SK-N-SH (cell line): ENCODE measurements around the gene CD248. TPM values are rescaled to one million over a fixed set of nuclear protein-coding genes. Genes with fewer than 3 reads are reported as not detected.

Source experiments
- CTCF ChIA-PET: fragments of 300-600, 350-600 bp; formaldehyde crosslinking; extraction: SDS; loops from one replicate; lab custom pipeline; 2021; lab: Yijun Ruan, JAX
- POLR2A ChIA-PET: fragments of 350-600 bp; sonication (Branson Sonifier 250); formaldehyde crosslinking; extraction: SDS; loops from one replicate; lab custom pipeline; 2020; ENCODE audit warnings: antibody characterized with exemption, inconsistent platforms; lab: Yijun Ruan, JAX
- DNase-seq: peaks from one replicate; pipeline ENCODE4 v3.0.0; 2012
- H2AFZ ChIP-seq: fragments of 200-600 bp; sonication (generic); 2 replicates; pipeline ENCODE4 v1.8.1; 2016; ENCODE audit warnings: antibody characterized with exemption, mild to moderate bottlenecking, low read depth
- H3F3A ChIP-seq: fragments of 200-600 bp; sonication (generic); replicated peaks from 2 replicates; pipeline ENCODE3; 2016; ENCODE audit warnings: antibody characterized with exemption, mild to moderate bottlenecking; ENCODE audit not compliant: insufficient read depth
- H3K27ac ChIP-seq, 2 experiments: fragments of 200-500 bp in 1 of 2; fragments of 200-600 bp in 1 of 2; sonication (Bioruptor generic) in 1 of 2; sonication (generic), shearing (Covaris generic) in 1 of 2; 2 replicates each; pipeline versions ENCODE4 v1.5.1 to v1.6.1; 2014 to 2016; ENCODE audit warnings: low read depth in 2 of 2, inconsistent platforms in 1 of 2, low read length in 1 of 2, mild to moderate bottlenecking in 1 of 2, mixed read lengths in 1 of 2
- H3K27me3 ChIP-seq: fragments of 200-600 bp; sonication (generic), shearing (Covaris generic); 2 replicates; pipeline ENCODE4 v1.6.1; 2016; ENCODE audit warnings: mixed run types; ENCODE audit not compliant: insufficient read depth
- H3K36me3 ChIP-seq, 2 experiments: fragments of 200-500 bp in 1 of 2; fragments of 200-600 bp in 1 of 2; sonication (Bioruptor generic) in 1 of 2; sonication (generic) in 1 of 2; replicated peaks in 1 of 2; 2 replicates each; pipeline versions ENCODE3 to v1.5.1; 2014 to 2016; ENCODE audit warnings: low read length in 1 of 2, mild to moderate bottlenecking in 1 of 2; ENCODE audit not compliant: insufficient read depth in 2 of 2, control insufficient read depth in 1 of 2
- H3K4me1 ChIP-seq, 2 experiments: fragments of 200-500 bp in 1 of 2; fragments of 200-600 bp in 1 of 2; sonication (Bioruptor generic) in 1 of 2; sonication (generic), shearing (Covaris generic) in 1 of 2; 2 replicates each; pipeline versions ENCODE4 v1.5.1 to v1.6.1; 2014 to 2016; ENCODE audit warnings: low read depth in 1 of 2, low read length in 1 of 2, mixed run types in 1 of 2; ENCODE audit not compliant: insufficient read depth in 2 of 2, control insufficient read depth in 1 of 2
- H3K4me2 ChIP-seq: fragments of 200-600 bp; sonication (generic), shearing (Covaris generic); 2 replicates; pipeline ENCODE4 v1.6.1; 2017; ENCODE audit warnings: mixed run types
- H3K4me3 ChIP-seq, 2 experiments: fragments of 200-500 bp in 1 of 2; fragments of 200-600 bp in 1 of 2; sonication (Bioruptor generic) in 1 of 2; sonication (generic), shearing (Covaris generic) in 1 of 2; 2 replicates each; pipeline versions ENCODE4 v1.5.1 to v1.8.1; 2014 to 2016; ENCODE audit warnings: low read depth in 2 of 2, inconsistent platforms in 1 of 2, low read length in 1 of 2, mild to moderate bottlenecking in 1 of 2, mixed read lengths in 1 of 2, moderate library complexity in 1 of 2
- H3K79me2 ChIP-seq: fragments of 200-600 bp; sonication (generic); 2 replicates; pipeline ENCODE4 v1.8.1; 2017; ENCODE audit warnings: mild to moderate bottlenecking; ENCODE audit not compliant: insufficient read depth
- H3K9ac ChIP-seq: fragments of 200-600 bp; sonication (generic); 2 replicates; pipeline ENCODE4 v1.6.1; 2017; ENCODE audit warnings: mixed run types
- H3K9me2 ChIP-seq: fragments of 200-600 bp; sonication (generic); 2 replicates; pipeline ENCODE4 v1.6.1; 2017; ENCODE audit warnings: mixed run types
- H3K9me3 ChIP-seq: fragments of 200-600 bp; sonication (generic); 2 replicates; pipeline ENCODE4 v1.6.1; 2017; ENCODE audit warnings: mixed run types, mild to moderate bottlenecking, moderate library complexity
- H4K20me1 ChIP-seq: fragments of 200-600 bp; sonication (generic); 2 replicates; pipeline ENCODE4 v1.6.1; 2017; ENCODE audit warnings: mild to moderate bottlenecking, mixed run types; ENCODE audit not compliant: insufficient read depth
- CTCF ChIP-seq: fragments of 200-600 bp; sonication (generic); IDR thresholded peaks from 2 replicates; pipeline ENCODE4 v1.6.1; 2017; ENCODE audit warnings: antibody characterized with exemption, mild to moderate bottlenecking, moderate library complexity
- EP300 ChIP-seq, 2 experiments: IDR thresholded peaks; 2 replicates each; pipeline versions ENCODE4 v1.4.0 to v1.6.1; 2012; ENCODE audit warnings: borderline replicate concordance in 1 of 2, low read depth in 1 of 2, low read length in 1 of 2
- JUND ChIP-seq: IDR thresholded peaks from 2 replicates; pipeline ENCODE4 v1.4.0; 2012
- SIN3A ChIP-seq: IDR thresholded peaks from 2 replicates; pipeline ENCODE4 v1.6.1; 2012; ENCODE audit warnings: low read depth, mild to moderate bottlenecking, low read length, moderate library complexity, borderline replicate concordance
- WGBS: methylation state at CpG from one replicate; pipeline ENCODE4 v1.1.6; 2017; ENCODE audit warnings: low lambda C conversion rate; 5-methylcytosine and 5-hydroxymethylcytosine counted together
- polyA plus RNA-seq, 3 experiments: library from polyadenylated mRNA; depleted of rRNA; stranded (reverse); fragments of >200 nt; gene quantifications; 2 replicates each; pipeline ENCODE4 v1.2.3, GENCODE V29; 2012

Gene CD248
- polyA plus RNA-seq, 1 of the 3 experiments (the other 2 are of a cell fraction) = 7.7 TPM

GRCh38 chr11:66265531-66266377 lies 51.1 kb downstream of the CD248 start:
- Histone ChIP-seq H2AFZ (no peak overlapping the region), H3K4me3 (no peak overlapping the region), H4K20me1 (no peaks in the 10 kb centered on the region; the same call in 1 of the 2 replicates), H3K4me2 (no peak overlapping the region), H3K4me1 (peaks cover 11 to 14% of the 10 kb centered on the region in 2 experiments; a peak in 2 of 4 replicates)
- 96% methylated on average over 14 of the region's 26 CpGs for WGBS
- no peak for TF ChIP-seq JUND
- TF ChIP-seq SIN3A = no peak
- TF ChIP-seq, all 33 proteins: peak for 0
- DNase-seq = no peak
- Histone ChIP-seq H3K27ac (no peak overlapping the region; a peak in 1 of 4 replicates), H3K9ac (no peak overlapping the region), H3F3A (peaks cover 16% of the 10 kb centered on the region), H3K9me2 (no peaks in the 10 kb centered on the region), H3K27me3 (no peaks in the 10 kb centered on the region), H3K36me3 (peaks cover 15 to 51% of the 10 kb centered on the region in 2 experiments), H3K79me2 (peaks cover 21% of the 10 kb centered on the region), H3K9me3 (no peaks in the 10 kb centered on the region)
- POLR2A ChIA-PET = interaction anchor here (0.6 to 1.3 kb wide), 2 partner anchors 10 to 17 kb away, joined by 3 read pairs; no protein-coding TSS in a partner anchor
- CTCF ChIA-PET = interaction anchor here (0.6 to 9.4 kb wide), 12 partner anchors 8 to 44 kb away, joined by 3 to 111 read pairs (median 4); partner anchors contain the start of genes CNIH2 and TMEM151A

GRCh38 chr11:66264914-66265313 lies 51.9 kb downstream of the CD248 start:
- H3K9ac ChIP-seq = no peak overlapping the region
- no peaks in the 10 kb centered on the region for H3K9me3 ChIP-seq
- no peak overlapping the region for H3K27ac ChIP-seq
- TF ChIP-seq EP300 (IDR thresholded peaks at IDR 0.05; ENCODE audit: borderline replicate concordance in 1 of 2, low read depth in 1 of 2, low read length in 1 of 2) (no peak), CTCF (peak; percentile 59)
- peaks cover 16% of the 10 kb centered on the region for H3F3A ChIP-seq
- no peak overlapping the region for H3K4me3 ChIP-seq
- no peak overlapping the region for H3K4me2 ChIP-seq
- peaks cover 19 to 54% of the 10 kb centered on the region in 2 experiments for H3K36me3 ChIP-seq
- ChIA-PET POLR2A (no interaction called here), CTCF (interaction anchor here (0.6 to 9.4 kb wide), 8 partner anchors 9 to 40 kb away, joined by 3 to 111 read pairs (median 3); partner anchors contain the start of genes CNIH2 and TMEM151A)
- H3K4me1 ChIP-seq = peaks cover 4 to 14% of the 10 kb centered on the region in 2 experiments; a peak in 2 of 4 replicates
- WGBS = 88% methylated on average over 11 of the region's 12 CpGs
- peaks cover 3% of the 10 kb centered on the region; the same call in 1 of the 2 replicates for H4K20me1 ChIP-seq
- H3K9me2 ChIP-seq = no peaks in the 10 kb centered on the region
- peak; percentile 59 for DNase-seq
- H3K79me2 ChIP-seq = peaks cover 16% of the 10 kb centered on the region
- no peaks in the 10 kb centered on the region for H3K27me3 ChIP-seq
- no peak overlapping the region for H2AFZ ChIP-seq

Other genes starting within 250 kb of the CD248 start
- 24.8 and 37.3 TPM in 2 replicates for gene PACS1, start 246.8 kb downstream of the CD248 start, polyA plus RNA-seq (2012; rRNA removed)
- 36.4 and 39.0 TPM in 2 replicates for gene KLC2, start 59.3 kb downstream of the CD248 start, polyA plus RNA-seq (2012; rRNA removed)
- gene RAB1B, start 48.4 kb downstream of the CD248 start, polyA plus RNA-seq (2012; rRNA removed) = 204 and 208 TPM in 2 replicates
- 7.4 and 11.8 TPM in 2 replicates for gene CNIH2, start 38.9 kb downstream of the CD248 start, polyA plus RNA-seq (2012; rRNA removed)
- 115 and 123 TPM in 2 replicates for gene YIF1A, start 27.9 kb downstream of the CD248 start, polyA plus RNA-seq (2012; rRNA removed)
- 0.29 and 0.35 TPM in 2 replicates for gene TMEM151A, start 25.1 kb downstream of the CD248 start, polyA plus RNA-seq (2012; rRNA removed)
- gene RIN1, start 19.4 kb upstream of the CD248 start, polyA plus RNA-seq (2012; rRNA removed) = 13.0 and 16.9 TPM in 2 replicates
- gene BRMS1, start 28.1 kb upstream of the CD248 start, polyA plus RNA-seq (2012; rRNA removed) = 70.0 and 76.5 TPM in 2 replicates
- gene B4GAT1, start 30.6 kb upstream of the CD248 start, polyA plus RNA-seq (2012; rRNA removed) = 26.4 TPM in 2 replicates
- gene SLC29A2, start 54.7 kb upstream of the CD248 start, polyA plus RNA-seq (2012; rRNA removed) = 3.2 and 3.7 TPM in 2 replicates
- gene NPAS4, start 104.0 kb upstream of the CD248 start, polyA plus RNA-seq (2012; rRNA removed) = 0.03 and 0.08 TPM in 2 replicates
- gene MRPL11, start 121.8 kb upstream of the CD248 start, polyA plus RNA-seq (2012; rRNA removed) = 33.9 and 45.6 TPM in 2 replicates
- gene PELI3, start 149.9 kb upstream of the CD248 start, polyA plus RNA-seq (2012; rRNA removed) = 6.5 and 7.0 TPM in 2 replicates
- 62.1 and 70.6 TPM in 2 replicates for gene DPP3, start 163.4 kb upstream of the CD248 start, polyA plus RNA-seq (2012; rRNA removed)
- 24.8 and 34.3 TPM in 2 replicates for gene BBS1, start 193.6 kb upstream of the CD248 start, polyA plus RNA-seq (2012; rRNA removed)
- gene ZDHHC24, start 229.0 kb upstream of the CD248 start, polyA plus RNA-seq (2012; rRNA removed) = 12.6 and 13.1 TPM in 2 replicates
- 0.02 and 0.03 TPM in 2 replicates for gene ACTN3, start 229.9 kb upstream of the CD248 start, polyA plus RNA-seq (2012; rRNA removed)